Ammon's horn (tissue), 1 donor: Measurements from ENCODE around the gene RAB6B.

Experiments
- DNase-seq: peaks from one replicate; pipeline ENCODE4 v3.0.0-alpha.2; 2016; ENCODE audit warnings: low spot score

The RAB6B gene

DNA sequence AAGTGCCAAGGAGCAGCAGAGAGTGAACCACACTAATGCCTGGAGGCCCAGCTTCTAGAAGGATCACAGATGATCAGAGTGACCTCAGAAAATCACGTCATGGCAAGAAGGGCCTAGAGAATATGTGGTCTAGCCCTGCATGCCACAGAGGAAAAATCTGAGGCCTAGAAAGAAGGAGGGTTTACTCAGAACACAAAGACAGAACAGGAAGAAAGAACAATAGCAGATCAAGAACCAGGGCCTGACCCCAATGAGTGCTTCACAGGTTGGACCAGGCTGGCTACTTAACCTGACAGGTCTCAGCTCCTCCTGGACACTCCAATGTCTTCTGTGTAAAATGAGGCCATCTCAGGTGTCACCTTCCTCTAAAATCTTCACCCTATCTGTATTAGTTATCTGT lies 14.2 kb downstream of the RAB6B start:
- DNase-seq = no peak

- DNase-seq = no peak
Measured at GRCh38 chr3:133880886-133881455, 14.7 kb downstream of the RAB6B start.

GRCh38 chr3:133880287-133880686 lies 15.4 kb downstream of the RAB6B start:
- DNase-seq = no peak

GRCh38 chr3:133878518-133878917 lies 17.2 kb downstream of the RAB6B start:
- DNase-seq = no peak

GRCh38 chr3:133877221-133877620 lies 18.5 kb downstream of the RAB6B start:
- no peak for DNase-seq

- no peak for DNase-seq
Measured at GRCh38 chr3:133874761-133875438, 20.8 kb downstream of the RAB6B start.

DNA sequence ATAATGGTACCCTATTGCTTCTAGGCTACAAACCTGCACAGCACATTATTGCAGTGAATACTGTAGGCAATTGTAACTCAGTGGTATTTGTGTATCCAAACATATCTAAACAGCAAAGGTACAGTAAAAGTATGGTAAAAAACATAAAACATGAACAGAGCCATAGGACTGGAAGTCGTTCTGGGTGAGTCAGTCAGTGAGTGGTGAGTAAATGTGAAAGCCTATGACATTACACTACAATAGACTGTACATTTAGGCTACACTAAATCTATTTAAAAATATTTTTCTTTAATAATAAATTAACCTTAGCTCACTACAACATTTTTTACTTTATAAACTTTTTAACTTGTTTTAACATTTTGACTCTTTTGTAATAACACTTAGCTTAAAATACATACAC lies 21.3 kb downstream of the RAB6B start:
- DNase-seq = no peak

GRCh38 chr3:133872781-133873180 lies 22.9 kb downstream of the RAB6B start:
- no peak for DNase-seq

- no peak for DNase-seq
Measured at GRCh38 chr3:133872161-133872560, 23.5 kb downstream of the RAB6B start.

DNA sequence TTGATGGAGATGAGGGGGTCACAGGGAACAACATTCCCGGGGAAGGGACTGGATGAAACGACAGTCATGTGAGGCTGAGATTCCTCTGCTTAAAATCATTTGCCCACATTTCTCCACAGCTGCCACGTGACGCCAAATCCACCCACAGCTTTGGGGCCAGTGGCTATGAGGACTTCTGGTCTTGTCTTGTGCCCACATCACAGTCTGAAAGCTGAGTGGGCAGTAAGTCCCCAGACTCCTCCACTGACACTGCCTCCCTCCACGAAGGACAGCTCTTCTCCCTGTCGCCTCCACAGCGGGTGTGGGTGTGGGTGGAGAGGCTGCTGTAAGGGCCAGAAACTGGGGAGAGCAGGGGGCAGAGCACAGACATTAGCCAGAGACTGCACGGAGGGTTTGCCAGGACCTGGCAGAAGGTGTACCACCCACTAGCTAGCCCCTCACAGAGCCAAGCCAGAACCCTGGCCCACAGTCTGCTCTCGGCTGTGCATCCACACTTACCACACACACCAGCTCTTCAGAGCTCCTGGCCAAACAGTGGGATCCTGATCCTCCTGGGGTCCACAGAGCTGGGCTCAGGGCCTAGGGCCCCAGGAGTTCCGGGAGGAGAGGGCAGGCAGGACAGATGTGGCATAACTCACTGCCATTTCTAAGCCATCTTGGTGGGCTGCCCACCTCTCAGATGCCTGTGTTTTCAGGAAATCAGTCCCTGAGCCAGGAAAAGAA lies 24.2 kb downstream of the RAB6B start:
- DNase-seq = no peak

GRCh38 chr3:133870822-133871221 lies 24.9 kb downstream of the RAB6B start:
- no peak for DNase-seq

DNA sequence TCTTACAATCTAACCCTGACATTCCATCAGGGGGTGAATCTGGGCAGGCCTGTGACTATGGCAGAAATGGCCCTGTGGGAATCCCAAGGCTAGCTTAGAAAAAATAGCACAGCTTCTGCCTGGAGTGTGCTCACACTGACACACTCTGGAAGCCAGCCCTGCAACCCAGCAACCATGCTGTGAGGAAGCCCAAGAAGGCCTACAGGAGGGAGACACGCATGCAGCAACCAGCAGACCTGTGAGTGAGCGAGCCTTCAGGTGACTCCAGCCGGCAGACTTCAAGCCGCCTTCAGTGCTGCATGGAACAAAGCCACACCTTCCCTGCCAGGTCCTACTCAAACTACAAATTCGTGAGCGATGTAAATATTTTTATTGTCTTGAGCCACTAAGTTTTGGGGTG lies 26.1 kb downstream of the RAB6B start:
- no peak for DNase-seq

DNA sequence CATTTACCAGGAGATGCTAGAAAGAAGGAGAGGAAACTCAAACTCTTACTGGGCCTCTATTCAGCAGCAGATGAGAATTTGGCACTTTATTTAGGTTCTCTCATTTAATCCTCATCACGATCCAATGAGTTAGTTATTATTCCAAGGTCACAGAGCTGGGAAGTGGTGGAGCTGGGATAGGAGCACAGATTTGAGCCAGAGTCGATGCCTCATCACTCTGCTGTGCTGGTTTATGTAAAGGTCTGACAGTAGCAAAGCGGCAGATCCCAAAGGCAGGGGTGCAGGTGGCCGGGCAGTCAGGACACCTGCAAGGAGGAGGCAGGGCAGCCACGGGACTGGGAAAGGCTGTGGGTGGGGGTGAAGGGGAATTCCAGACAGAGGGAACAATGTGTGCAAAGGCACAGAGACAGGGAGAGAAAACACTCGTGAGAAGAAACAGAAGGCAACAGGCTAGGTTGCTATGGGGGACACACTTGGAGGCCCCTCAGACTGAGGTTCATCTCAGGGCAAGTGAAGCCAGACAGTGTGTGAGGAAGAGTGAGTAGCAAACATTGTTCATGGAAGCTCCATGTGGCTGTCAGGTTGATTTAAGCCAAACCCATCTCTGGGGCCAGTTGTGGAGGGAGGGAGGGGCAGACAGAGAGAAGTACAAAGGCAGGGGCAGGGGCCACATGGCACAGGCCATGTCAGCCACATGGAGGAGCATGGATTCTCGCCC lies 26.8 kb downstream of the RAB6B start:
- no peak for DNase-seq

DNA sequence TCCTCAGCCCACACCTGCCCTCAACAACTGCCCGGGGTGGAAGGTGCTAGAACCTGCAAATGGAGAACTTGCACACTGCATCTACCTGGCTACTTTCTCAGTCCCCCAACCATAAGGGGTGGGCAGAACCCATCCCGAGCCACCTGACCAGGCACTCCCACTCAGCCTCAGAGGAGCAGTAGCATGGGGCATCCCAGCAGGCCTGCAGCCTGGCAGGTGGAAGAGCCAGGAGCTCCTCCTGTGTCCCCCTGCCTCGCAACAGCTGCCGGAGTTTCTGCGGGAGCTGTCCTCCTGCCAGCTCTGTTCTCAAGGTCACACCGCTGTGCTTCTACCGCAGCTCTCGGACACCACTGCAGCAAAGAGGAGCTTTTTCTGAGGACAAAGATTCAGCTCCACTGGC lies 27.5 kb downstream of the RAB6B start:
- DNase-seq = no peak

- DNase-seq = no peak
Measured at GRCh38 chr3:133866141-133866540, 29.5 kb downstream of the RAB6B start.

- DNase-seq = no peak
Measured at GRCh38 chr3:133865136-133865855, 30.4 kb downstream of the RAB6B start.

- no peak for DNase-seq
Measured at GRCh38 chr3:133864616-133865015, 31.1 kb downstream of the RAB6B start.

DNA sequence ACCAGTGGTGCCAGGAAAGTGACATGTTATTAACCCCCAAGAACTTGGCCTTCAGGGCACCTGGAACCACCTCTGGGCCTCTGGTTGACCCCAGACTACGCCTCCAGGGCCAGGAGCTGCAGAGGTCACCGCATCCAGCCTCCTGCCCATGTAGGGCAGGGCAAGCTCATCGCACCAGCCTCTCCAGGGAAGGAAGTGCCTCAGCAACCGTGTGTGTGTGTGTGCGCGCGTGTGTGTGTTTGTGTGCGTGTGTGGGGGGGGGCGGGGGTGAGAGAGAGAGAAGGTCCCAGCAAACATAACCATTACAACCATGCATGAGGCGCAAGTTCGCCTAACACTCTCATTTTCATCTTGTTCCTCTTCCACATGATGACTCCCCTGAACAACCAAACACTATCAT lies 31.8 kb downstream of the RAB6B start:
- DNase-seq = no peak

DNA sequence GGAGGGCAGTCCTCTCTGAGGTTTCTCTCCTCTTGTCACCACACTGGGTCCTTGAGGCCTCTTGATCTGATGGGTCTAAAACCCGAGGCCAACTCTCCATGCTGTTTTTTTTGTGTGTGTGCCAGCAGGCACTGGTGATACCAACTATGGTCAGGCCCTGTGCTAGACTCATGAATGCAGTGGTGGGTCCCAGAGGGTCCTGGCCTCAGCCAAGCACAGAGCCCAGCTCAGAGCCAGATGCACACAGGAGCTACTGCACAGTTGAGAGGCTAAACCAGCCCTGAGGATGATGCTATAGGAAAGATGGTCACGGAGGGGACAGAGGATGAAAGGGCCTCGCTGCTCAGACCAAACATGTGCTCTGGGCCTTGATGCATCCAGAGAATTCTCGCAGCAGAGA lies 33.5 kb downstream of the RAB6B start:
- DNase-seq = no peak

DNA sequence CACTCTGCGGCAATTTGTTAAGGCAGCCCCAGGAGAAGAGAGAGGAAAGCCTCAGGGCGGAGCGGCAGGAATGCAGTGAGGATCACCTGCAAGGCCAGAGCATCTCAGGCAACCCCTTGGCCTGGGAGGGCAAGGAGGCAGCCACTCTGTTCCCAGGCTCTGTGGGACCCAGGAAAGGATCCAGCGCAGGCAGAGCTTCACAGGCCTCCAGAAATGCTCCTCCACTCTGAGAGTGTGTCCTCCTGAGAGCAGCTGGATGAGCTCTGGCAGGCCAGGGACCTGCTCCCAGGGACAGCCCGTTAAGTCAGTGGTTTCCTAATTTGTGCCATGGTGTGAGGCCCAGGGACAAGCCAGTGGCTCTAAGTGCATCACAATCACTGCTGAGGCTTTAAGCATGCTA lies 35.2 kb downstream of the RAB6B start:
- DNase-seq = no peak

DNA sequence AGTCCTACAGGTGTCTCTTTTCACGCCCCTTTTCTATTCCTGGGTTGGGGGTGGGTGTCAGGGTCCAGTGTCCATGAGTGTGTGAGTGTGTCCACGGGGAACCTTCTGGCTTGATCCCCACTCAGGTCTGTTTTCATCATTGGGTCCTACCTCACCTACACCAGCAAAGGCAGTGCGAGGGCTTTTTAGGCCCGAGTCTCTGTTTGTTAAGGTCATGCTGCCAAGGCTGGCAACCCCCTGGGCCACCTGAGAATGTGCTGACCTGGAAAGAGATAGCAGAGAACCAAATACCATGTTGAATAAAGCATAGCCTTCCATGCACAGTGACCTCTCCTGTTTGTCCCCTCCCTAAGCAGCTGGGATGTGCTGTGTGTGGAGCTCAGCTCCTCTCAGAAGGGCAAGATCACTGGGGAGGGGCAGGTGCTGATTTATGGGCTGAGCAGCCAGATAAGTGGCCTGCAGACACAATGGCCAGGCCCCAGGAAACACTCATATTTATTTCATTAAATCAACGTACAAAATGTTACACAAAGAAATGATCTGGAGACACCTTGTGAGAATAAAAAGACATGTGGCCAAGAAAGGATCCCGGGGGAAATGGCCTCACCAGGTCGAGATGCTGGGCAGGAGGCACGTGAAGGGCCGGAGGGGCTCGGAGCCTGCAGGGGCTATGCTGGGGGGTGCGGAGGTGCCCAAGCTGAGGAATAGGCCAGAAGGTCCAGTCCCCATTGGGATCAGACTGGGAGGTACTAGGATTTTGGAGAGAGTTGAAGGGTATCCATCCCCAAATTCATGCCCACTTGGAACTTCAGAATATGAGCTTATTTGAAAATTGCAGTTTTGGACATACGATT lies 36.1 kb downstream of the RAB6B start:
- DNase-seq = no peak
